Measurements from ENCODE around the gene GH2.

DNA sequence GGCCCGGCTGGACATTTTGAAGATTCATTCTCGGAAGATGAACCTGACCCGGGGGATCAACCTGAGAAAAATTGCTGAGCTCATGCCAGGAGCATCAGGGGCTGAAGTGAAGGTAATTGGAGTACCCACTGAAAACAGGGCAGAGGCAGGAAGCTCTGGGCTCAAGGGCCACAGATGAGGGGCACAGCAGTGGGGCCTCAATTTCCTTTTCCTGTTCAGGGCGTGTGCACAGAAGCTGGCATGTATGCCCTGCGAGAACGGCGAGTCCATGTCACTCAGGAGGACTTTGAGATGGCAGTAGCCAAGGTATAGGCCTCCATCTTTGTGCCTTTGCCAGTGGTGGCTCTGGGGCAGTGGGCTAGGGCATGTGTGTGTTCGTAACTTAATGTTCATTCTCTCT is 50.2 kb downstream of the GH2 start:
- TF ChIP-seq FOXM1 (IDR thresholded peaks at IDR 0.05; ENCODE audit: borderline replicate concordance) (no peak), FOXA1 (IDR thresholded peaks at IDR 0.05) (no peak), NFRKB (IDR thresholded peaks at IDR 0.05) (no peak), SUZ12 (IDR thresholded peaks at IDR 0.05) (no peak), TARDBP (IDR thresholded peaks at IDR 0.05) (no peak), BHLHE40 (IDR thresholded peaks at IDR 0.05; ENCODE audit: borderline replicate concordance) (no peak), HDGF (IDR thresholded peaks at IDR 0.05; ENCODE audit: borderline replicate concordance) (no peak), FOXK2 (IDR thresholded peaks at IDR 0.05) (no peak), LEF1 (IDR thresholded peaks at IDR 0.05; ENCODE audit: borderline replicate concordance) (no peak), ARNT (IDR thresholded peaks at IDR 0.05) (no peak)
- TF ChIP-seq, protein P1, sequence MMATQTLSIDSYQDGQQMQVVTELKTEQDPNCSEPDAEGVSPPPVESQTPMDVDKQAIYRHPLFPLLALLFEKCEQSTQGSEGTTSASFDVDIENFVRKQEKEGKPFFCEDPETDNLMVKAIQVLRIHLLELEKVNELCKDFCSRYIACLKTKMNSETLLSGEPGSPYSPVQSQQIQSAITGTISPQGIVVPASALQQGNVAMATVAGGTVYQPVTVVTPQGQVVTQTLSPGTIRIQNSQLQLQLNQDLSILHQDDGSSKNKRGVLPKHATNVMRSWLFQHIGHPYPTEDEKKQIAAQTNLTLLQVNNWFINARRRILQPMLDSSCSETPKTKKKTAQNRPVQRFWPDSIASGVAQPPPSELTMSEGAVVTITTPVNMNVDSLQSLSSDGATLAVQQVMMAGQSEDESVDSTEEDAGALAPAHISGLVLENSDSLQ (IDR thresholded peaks at IDR 0.05) = no peak
